Epithelial cell of esophagus (primary cell): Measurements from ENCODE around the gene IER3.
"Not testable (repeated sequence)": the region's sequence is repeated elsewhere in the genome, so short reads cannot be mapped to it uniquely, and the experiment has no call there.

Source experiments
- DNase-seq: peaks from one replicate; pipeline ENCODE4 v3.0.0; 2010; ENCODE audit warnings: low read depth
- H3K4me3 ChIP-seq: 2 replicates; pipeline ENCODE4 v1.5.1; 2011; ENCODE audit warnings: mild to moderate bottlenecking, low read length, control low read depth
- TF ChIP-seq, protein P1 (sequence below): IDR thresholded peaks from 2 replicates; pipeline ENCODE4 v1.5.1; 2011; ENCODE audit warnings: low read depth, mild to moderate bottlenecking, low read length, control low read depth, inconsistent platforms; ENCODE audit not compliant: insufficient read depth; ENCODE audit errors: missing control alignments

The IER3 gene

DNA sequence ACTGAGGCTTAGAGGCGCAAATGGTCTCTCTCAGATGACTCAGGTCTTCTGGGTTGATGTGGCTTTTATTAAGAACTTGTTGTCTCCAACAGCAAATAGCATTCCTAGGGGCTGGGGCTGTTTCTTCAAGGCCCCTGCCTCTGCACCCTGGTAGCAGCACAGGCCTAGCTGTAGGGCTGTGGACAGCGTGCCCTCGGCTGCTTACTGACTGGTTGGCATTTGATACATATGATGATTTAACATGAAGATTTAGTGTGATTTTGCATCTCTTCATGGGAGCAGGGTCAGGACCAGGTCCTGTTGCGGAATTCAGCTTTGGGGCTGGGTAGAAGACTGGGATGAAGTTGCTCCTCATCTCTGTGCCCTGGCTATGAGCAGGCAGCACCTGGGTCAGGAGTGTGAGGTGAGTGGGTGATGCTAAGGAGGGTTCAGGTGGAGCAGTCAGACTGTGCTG lies 24.3 kb upstream of the IER3 start:
- no peak for DNase-seq
- H3K4me3 ChIP-seq, result no peak overlapping the region
- TF ChIP-seq, protein P1, sequence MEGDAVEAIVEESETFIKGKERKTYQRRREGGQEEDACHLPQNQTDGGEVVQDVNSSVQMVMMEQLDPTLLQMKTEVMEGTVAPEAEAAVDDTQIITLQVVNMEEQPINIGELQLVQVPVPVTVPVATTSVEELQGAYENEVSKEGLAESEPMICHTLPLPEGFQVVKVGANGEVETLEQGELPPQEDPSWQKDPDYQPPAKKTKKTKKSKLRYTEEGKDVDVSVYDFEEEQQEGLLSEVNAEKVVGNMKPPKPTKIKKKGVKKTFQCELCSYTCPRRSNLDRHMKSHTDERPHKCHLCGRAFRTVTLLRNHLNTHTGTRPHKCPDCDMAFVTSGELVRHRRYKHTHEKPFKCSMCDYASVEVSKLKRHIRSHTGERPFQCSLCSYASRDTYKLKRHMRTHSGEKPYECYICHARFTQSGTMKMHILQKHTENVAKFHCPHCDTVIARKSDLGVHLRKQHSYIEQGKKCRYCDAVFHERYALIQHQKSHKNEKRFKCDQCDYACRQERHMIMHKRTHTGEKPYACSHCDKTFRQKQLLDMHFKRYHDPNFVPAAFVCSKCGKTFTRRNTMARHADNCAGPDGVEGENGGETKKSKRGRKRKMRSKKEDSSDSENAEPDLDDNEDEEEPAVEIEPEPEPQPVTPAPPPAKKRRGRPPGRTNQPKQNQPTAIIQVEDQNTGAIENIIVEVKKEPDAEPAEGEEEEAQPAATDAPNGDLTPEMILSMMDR, result no peak

DNA sequence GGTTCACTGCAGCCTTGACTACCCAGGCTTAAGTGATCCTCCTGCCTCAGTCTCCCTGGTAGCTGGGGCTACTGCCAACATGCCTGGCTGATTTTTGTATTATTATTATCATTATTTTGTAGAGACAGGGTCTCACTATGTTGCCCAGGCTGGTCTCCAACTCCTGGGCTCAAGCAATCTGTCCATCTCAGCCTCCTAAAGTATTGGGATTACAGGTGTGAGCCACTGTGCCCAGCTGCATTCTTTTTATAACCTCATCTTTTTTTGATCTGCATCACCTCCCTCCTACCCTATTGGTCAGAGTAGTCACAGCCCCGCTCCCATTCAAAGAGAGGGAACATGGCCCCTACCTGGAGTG lies 23.6 kb upstream of the IER3 start:
- H3K4me3 ChIP-seq, result no peak overlapping the region
- TF ChIP-seq, protein P1, result no peak
- DNase-seq, result no peak

DNA sequence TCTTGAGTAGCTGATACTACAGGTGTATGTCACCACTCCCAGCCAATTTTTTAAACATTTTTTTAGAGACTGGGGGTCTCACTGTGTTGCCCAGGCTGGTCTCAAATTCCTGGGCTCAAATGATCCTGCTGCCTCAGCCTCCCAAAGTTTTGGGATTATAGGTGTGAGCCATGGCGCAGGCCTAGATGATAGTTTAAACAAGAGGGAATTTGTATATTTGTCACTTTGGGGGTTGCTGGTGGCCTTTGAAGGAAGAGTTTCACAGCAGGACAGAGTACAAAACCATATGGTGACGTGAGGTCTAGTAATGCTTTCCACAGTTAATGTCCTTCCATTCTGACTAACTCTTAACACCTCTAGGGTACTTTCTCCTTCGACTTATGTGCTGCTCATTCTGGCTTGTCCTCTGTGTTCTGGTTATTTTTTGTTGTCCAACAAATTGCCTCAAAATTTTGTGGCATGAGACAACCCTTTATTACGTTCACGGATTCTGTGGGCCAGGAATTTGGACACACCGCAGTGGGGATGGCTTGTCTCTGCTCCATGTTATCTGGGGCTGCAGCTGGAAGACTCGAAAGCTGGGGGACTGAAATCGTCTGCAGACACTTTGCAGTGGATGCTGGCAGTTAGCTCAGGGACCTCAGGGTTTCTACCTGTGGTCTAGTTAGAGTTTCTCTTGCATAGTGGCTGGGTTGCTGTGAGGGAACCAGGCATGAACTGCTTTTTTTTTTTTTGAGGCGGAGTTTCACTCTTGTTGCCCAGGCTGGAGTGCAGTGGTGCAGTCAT lies 23.0 kb upstream of the IER3 start:
- DNase-seq, result no peak
- TF ChIP-seq, protein P1, result no peak
- no peak overlapping the region for H3K4me3 ChIP-seq

DNA sequence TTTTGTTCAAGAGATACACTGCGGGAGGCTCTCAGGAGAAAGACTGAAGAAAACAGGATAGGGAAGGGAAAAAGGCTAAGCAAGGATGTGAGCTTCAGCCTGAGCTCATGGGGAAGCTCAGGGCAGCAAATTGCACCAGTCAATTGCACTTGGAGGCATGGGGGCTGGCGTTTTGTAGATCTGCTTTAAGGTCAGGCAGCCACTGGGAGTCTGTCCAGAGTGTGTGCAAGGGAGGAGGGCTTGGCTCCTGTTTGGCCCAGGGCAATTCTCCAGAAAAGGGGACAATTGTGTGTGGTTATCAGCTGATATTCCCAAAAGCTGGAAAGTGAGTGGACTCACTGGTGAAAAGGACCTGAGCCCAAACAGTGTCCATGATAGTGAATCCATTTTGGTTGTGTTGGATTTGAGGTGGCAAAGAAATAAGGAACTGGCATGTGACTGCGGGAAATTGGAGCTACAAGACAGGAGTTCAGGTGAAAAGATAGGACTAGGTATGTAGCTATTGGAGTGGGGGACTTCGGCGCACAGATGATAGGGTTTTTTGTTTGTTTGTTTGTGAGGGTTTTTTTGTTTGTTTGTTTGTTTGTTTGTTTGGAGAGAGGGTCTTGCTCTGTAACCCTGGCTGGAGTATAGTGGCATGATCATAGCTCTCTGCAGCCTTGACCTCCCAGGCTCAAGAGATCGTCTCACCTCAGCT lies 22.3 kb upstream of the IER3 start:
- no peak for DNase-seq
- TF ChIP-seq, protein P1, result no peak
- no peak overlapping the region for H3K4me3 ChIP-seq

DNA sequence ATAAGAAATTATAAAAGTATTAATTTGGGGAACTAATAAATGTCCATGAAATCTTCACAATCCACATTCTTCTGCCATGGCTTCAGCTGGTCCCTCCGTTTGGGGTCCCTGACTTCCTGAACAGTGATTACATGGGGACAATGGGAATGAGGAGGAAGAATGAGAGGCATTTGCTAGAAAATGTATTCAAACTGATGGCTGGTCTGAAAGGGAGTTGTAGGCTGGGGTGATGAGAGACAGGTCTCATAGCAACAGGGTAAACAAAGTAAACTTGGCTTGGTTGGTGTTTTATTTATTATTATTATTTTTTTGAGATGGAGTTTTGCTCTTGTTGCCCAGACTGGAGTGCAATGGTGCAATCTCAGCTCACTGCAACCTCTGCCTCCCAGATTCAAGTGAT lies 21.1 kb upstream of the IER3 start:
- not testable (repeated sequence) for H3K4me3 ChIP-seq, DNase-seq

DNA sequence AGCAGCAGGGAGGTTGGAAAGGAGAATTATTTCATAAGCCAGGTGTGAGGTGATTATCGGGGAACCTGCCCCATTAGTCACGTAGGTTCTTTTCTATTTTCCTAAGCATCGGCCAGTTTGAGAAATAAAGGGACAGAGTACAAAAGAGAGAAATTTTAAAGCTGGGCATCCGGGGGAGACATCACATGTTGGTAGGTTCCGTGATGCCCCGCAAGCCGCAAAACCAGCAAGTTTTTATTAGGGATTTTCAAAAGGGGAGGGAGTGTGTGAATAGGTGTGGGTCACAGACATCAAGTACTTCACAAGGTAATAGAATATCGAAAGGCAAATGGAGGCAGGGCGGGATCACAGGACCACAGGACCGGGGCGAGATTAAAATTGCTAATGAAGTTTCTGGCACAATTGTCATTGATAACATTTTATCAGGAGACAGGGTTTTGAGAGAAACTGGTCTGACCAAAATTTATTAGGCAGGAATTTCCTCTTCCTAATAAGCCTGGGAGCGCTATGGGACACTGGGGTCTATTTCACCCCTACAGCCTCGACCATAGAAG lies 20.2 kb upstream of the IER3 start:
- not testable (repeated sequence) for H3K4me3 ChIP-seq
- peak; percentile 73 for DNase-seq

DNA sequence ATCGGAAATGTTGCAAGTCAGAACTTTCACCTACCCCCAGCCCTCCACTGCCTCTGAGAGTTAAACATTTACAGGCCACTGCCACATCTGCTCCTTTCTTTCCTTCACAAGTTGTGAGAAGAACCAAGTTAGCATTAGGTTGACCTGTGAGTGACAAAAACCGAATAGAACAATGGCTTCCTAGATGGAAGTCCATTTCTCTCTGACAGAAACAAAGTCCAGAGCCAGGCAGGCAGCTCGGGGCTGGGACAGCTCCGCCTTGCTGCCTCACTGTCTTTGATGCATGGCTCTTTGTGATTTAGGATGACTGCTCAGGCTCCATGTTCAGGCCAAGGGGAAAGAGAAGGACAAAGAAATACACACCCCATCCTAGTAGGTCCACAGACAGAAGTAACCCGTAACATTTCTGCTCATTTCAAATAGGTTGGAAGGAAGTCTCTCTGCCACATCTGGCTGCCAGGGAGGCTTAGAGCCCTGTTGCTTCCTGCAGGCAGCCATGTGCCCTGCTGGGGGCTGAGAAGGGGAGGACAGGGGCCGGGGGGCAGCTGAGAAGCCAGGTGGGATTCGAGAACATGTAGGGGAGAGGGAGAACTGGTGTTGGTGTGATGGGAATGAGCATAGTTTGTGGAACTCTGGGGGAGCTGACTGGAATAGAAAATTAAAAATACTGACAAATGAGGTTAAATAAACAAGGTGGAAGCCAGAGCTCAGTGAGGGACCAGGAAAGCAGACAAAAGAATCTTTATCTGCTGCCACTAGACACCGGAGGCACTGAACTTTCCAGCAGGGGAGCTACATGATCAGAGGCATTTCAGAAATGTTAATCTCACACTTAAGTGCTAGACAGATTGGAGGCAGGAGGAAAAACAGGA lies 19.5 kb upstream of the IER3 start:
- TF ChIP-seq, protein P1, result peak; percentile 33
- H3K4me3 ChIP-seq, result no peak overlapping the region
- peak; percentile 24 for DNase-seq
